Naive thymus-derived CD4-positive, alpha-beta T cell (primary cell): ENCODE results near the gene MYOZ3. TPM values are rescaled to one million over a fixed set of nuclear protein-coding genes. Genes with fewer than 3 reads are reported as not detected.

Experiments used
- ATAC-seq: fragments of 150-1000 bp; cut with Tn5 transposase; 2 replicates; pipeline ENCODE4 v1.10.0; 2021; ENCODE audit warnings: mild to moderate bottlenecking, moderate library complexity
- CTCF ChIA-PET: fragments of 350-600 bp; sonication (Branson Sonifier 250); formaldehyde crosslinking; loops from one replicate; lab custom pipeline; 2021; ENCODE audit warnings: antibody characterized with exemption; lab: Charles Lee
- POLR2A ChIA-PET: fragments of 350-600 bp; sonication (Branson Sonifier 250); formaldehyde crosslinking; loops from one replicate; lab custom pipeline; 2021; ENCODE audit warnings: antibody characterized with exemption, inconsistent platforms; lab: Charles Lee
- DNase-seq, 9 donors: peaks; one replicate each; pipeline versions ENCODE4 v3.0.0 to v3.0.0-alpha.2; 2020 to 2022; ENCODE audit warnings: mixed read lengths in 1 of 9
- H3K27ac ChIP-seq: one replicate; pipeline ENCODE4 v1.7.0; 2013; ENCODE audit warnings: mild to moderate bottlenecking, low read depth, low read length, moderate library complexity
- H3K27me3 ChIP-seq, 2 donors: one replicate each; pipeline ENCODE4 v1.7.0; 2013; ENCODE audit warnings: low read length in 2 of 2, mild to moderate bottlenecking in 2 of 2, moderate library complexity in 2 of 2; ENCODE audit not compliant: control insufficient read depth in 2 of 2, insufficient read depth in 2 of 2
- H3K36me3 ChIP-seq, 3 experiments: 1 replicate in 2 of 3; 2 replicates in 1 of 3; pipeline ENCODE4 v1.7.0; 2013; ENCODE audit warnings: low read length in 3 of 3, mild to moderate bottlenecking in 3 of 3, moderate library complexity in 1 of 3; ENCODE audit not compliant: insufficient read depth in 3 of 3, control insufficient read depth in 2 of 3
- H3K4me1 ChIP-seq, 2 donors: one replicate each; pipeline ENCODE4 v1.7.0; 2013; ENCODE audit warnings: low read length in 2 of 2, mild to moderate bottlenecking in 2 of 2, moderate library complexity in 1 of 2; ENCODE audit not compliant: control insufficient read depth in 2 of 2, insufficient read depth in 2 of 2
- H3K4me3 ChIP-seq: 2 replicates; pipeline ENCODE4 v1.7.0; 2013; ENCODE audit warnings: mild to moderate bottlenecking, low read length
- H3K9me3 ChIP-seq, 3 experiments: 1 replicate in 2 of 3; 2 replicates in 1 of 3; pipeline ENCODE4 v1.7.0; 2013; ENCODE audit warnings: low read length in 3 of 3; ENCODE audit not compliant: control insufficient read depth in 2 of 3
- H3K27ac Mint-ChIP-seq, 9 donors: one replicate each; pipeline ENCODE4 v1.8.0; 2020 to 2022; ENCODE audit warnings: mixed read lengths in 9 of 9, mild to moderate bottlenecking in 8 of 9, moderate library complexity in 5 of 9, inconsistent platforms in 2 of 9
- H3K27me3 Mint-ChIP-seq, 5 donors: one replicate each; pipeline ENCODE4 v1.8.0; 2021 to 2022; ENCODE audit warnings: mixed read lengths in 5 of 5, mild to moderate bottlenecking in 1 of 5
- H3K36me3 Mint-ChIP-seq, 5 donors: one replicate each; pipeline ENCODE4 v1.8.0; 2020 to 2022; ENCODE audit warnings: mixed read lengths in 5 of 5, mild to moderate bottlenecking in 3 of 5, inconsistent platforms in 1 of 5
- H3K4me1 Mint-ChIP-seq, 7 donors: one replicate each; pipeline ENCODE4 v1.8.0; 2020 to 2022; ENCODE audit warnings: mixed read lengths in 7 of 7, mild to moderate bottlenecking in 3 of 7, inconsistent platforms in 1 of 7
- H3K4me3 Mint-ChIP-seq, 10 donors: one replicate each; pipeline ENCODE4 v1.8.0; 2020 to 2022; ENCODE audit warnings: mild to moderate bottlenecking in 10 of 10, mixed read lengths in 10 of 10, moderate library complexity in 6 of 10, inconsistent platforms in 2 of 10
- H3K9me3 Mint-ChIP-seq, 11 donors: one replicate each; pipeline ENCODE4 v1.8.0; 2020 to 2022; ENCODE audit warnings: mixed read lengths in 11 of 11, mild to moderate bottlenecking in 4 of 11, inconsistent platforms in 1 of 11, moderate library complexity in 1 of 11
- intact Hi-C, 2 donors: fragments of 100-400 bp; cut with micrococcal nuclease; formaldehyde crosslinking; loops; one replicate each; pipeline ENCODE4 v1.15.1; 2023
- polyA plus RNA-seq, 2 donors: library from polyadenylated mRNA; unstranded; fragments of 300-500 nt; fragmentation: Illumina TruSeq; gene quantifications; one replicate each; pipeline ENCODE4 v1.2.3, GENCODE V29; 2021
- total RNA-seq, 6 experiments: library from RNA in 5 of 6; stranded (reverse) in 5 of 6; gene quantifications; 1 replicate in 5 of 6; 2 replicates in 1 of 6; pipeline ENCODE4 v1.2.3 and lab custom pipeline; 2021 to 2026

Gene MYOZ3
- total and polyA plus RNA-seq, 7 experiments from 2014 or later: 0.15 TPM; not detected in 6

DNA sequence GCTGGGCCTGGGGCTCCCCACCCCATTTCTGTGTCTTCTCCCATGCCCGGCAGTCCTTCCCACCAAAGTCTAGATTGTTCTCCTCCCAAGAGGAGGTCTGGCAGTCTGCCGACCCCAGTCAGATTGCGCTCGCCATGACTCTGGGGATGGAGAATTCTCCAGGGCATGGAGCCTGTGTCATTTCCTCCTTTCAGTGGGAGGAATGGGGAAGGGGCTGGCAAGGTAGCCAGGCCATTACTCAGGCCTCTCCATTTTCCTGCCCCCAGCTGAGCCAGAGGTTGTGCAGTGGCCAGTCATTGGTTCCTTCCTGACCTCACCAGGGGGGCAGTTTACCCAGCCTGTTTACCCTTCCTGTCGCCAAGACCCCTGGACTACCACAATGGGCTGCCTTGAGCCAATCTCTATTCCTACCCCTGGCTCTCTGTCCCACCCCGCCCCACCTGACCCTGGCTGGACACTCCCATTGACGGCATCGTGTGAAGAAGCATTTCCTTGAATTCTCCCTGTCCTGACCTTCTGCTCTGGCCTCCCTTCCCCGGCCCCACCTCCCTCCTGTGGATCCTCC, 20.0 kb upstream of the MYOZ3 start:
- H3K4me3 ChIP-seq: no peak overlapping the region
- H3K4me1 ChIP-seq: no peaks in the 10 kb centered on the region
- H3K27ac Mint-ChIP-seq: peak overlapping the region in 1 of 9 donors; percentile 41
- DNase-seq (no peak), ATAC-seq (no peak)
- H3K36me3 ChIP-seq: no peaks in the 10 kb centered on the region
- H3K9me3 Mint-ChIP-seq: peaks cover 0 to 2% (median 0%) of the 10 kb centered on the region in 11 donors
- ChIA-PET CTCF (no interaction called here), POLR2A (no interaction called here)
- no peaks in the 10 kb centered on the region for H3K36me3 Mint-ChIP-seq
- intact Hi-C loops: no loop called here
- peaks cover 0 to 13% (median 4%) of the 10 kb centered on the region in 5 donors for H3K27me3 Mint-ChIP-seq
- no peak overlapping the region for H3K27ac ChIP-seq
- H3K27me3 ChIP-seq: no peaks in the 10 kb centered on the region
- H3K4me1 Mint-ChIP-seq: peaks cover 0 to 5% (median 0%) of the 10 kb centered on the region in 7 donors
- H3K9me3 ChIP-seq: no peaks in the 10 kb centered on the region
- H3K4me3 Mint-ChIP-seq: no peak overlapping the region

- CTCF ChIA-PET: no interaction called here
- ATAC-seq (no peak), DNase-seq (no peak)
- peaks cover 0 to 2% (median 0%) of the 10 kb centered on the region in 11 donors for H3K9me3 Mint-ChIP-seq
- POLR2A ChIA-PET: no interaction called here
- no peaks in the 10 kb centered on the region for H3K36me3 ChIP-seq
- no peaks in the 10 kb centered on the region for H3K36me3 Mint-ChIP-seq
- no peak overlapping the region for H3K27ac Mint-ChIP-seq
- peaks cover 0 to 5% (median 0%) of the 10 kb centered on the region in 7 donors for H3K4me1 Mint-ChIP-seq
- H3K9me3 ChIP-seq: no peaks in the 10 kb centered on the region
- H3K4me1 ChIP-seq: no peaks in the 10 kb centered on the region
- intact Hi-C loops: no loop called here
- peaks cover 0 to 8% (median 4%) of the 10 kb centered on the region in 5 donors for H3K27me3 Mint-ChIP-seq
- H3K27ac ChIP-seq: no peak overlapping the region
- H3K4me3 Mint-ChIP-seq: no peak overlapping the region
- no peaks in the 10 kb centered on the region for H3K27me3 ChIP-seq
- no peak overlapping the region for H3K4me3 ChIP-seq
Measured at GRCh38 chr5:150641824-150642566, 19.1 kb upstream of the MYOZ3 start.

DNA sequence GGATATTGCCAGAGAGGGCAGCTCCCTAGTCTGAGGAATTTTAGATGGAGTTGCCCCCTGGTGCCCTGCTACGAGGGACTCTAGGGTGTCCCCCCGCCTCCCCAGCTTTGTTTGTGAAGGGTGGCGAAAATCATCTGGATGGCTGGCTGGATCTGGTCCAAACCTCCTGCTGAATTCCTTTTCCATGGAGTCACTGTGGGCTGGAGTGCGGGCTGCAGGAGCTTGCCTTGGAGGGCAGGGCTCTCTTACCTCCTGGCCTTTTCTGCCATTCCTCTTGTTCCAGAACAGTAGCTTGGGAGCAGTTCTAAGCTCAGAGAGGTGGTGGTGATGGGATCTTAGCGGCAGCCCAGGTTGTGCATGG, 18.5 kb upstream of the MYOZ3 start:
- intact Hi-C loops: no loop called here
- POLR2A ChIA-PET: no interaction called here

GRCh38 chr5:150642991-150643710, 17.9 kb upstream of the MYOZ3 start:
- ChIA-PET CTCF (no interaction called here), POLR2A (no interaction called here)
- H3K27me3 ChIP-seq: no peaks in the 10 kb centered on the region
- Mint-ChIP-seq H3K36me3 (no peaks in the 10 kb centered on the region), H3K27me3 (peaks cover 0 to 5% (median 4%) of the 10 kb centered on the region in 5 donors), H3K4me1 (peaks cover 0 to 4% (median 0%) of the 10 kb centered on the region in 7 donors), H3K9me3 (peaks cover 0 to under 1% (median 0%) of the 10 kb centered on the region in 11 donors), H3K4me3 (no peak overlapping the region), H3K27ac (peak overlapping the region in 1 of 9 donors; percentile 59)
- no peaks in the 10 kb centered on the region for H3K36me3 ChIP-seq
- no peaks in the 10 kb centered on the region for H3K9me3 ChIP-seq
- ATAC-seq: no peak
- H3K27ac ChIP-seq: no peak overlapping the region
- no peak for DNase-seq
- intact Hi-C loops: no loop called here
- no peaks in the 10 kb centered on the region for H3K4me1 ChIP-seq
- H3K4me3 ChIP-seq: no peak overlapping the region

More for the DNA sequence above, 18.5 kb upstream of the MYOZ3 start:
- Histone ChIP-seq H3K9me3 (no peaks in the 10 kb centered on the region), H3K36me3 (no peaks in the 10 kb centered on the region), H3K27me3 (no peaks in the 10 kb centered on the region), H3K4me1 (no peaks in the 10 kb centered on the region), H3K27ac (no peak overlapping the region), H3K4me3 (no peak overlapping the region)
- peak overlapping the region in 1 of 9 donors; percentile 59 for H3K27ac Mint-ChIP-seq
- CTCF ChIA-PET: no interaction called here
- peaks cover 0 to 7% (median 4%) of the 10 kb centered on the region in 5 donors for H3K27me3 Mint-ChIP-seq
- H3K9me3 Mint-ChIP-seq: peaks cover 0 to 2% (median 0%) of the 10 kb centered on the region in 11 donors
- no peak overlapping the region for H3K4me3 Mint-ChIP-seq
- peaks cover 0 to 5% (median 0%) of the 10 kb centered on the region in 7 donors for H3K4me1 Mint-ChIP-seq
- H3K36me3 Mint-ChIP-seq: no peaks in the 10 kb centered on the region
- DNase-seq: no peak
- ATAC-seq: no peak

DNA sequence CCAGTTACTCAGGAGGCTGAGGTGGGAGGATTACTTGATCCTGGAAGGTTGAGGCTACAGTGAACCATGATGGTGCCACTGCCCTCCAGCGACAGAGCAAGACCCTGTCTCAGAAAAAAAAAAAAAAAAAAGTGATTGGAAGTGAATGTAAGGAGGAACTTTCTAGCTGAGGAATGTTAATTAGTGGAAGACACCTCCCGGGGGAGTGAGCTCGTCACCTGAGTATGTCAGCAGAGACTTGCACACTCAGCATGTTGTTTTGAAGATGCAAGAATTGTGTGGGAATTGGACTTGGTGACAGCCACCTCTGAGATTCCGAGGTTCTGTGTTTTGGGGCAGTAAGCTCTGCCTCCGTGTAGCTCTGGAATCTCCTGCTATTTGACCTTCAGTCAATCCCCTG, 17.0 kb upstream of the MYOZ3 start:
- Mint-ChIP-seq H3K4me3 (no peak overlapping the region), H3K4me1 (peaks cover 0 to 3% (median 0%) of the 10 kb centered on the region in 7 donors), H3K9me3 (no peaks in the 10 kb centered on the region), H3K27me3 (peaks cover 0 to 4% (median 3%) of the 10 kb centered on the region in 5 donors), H3K36me3 (no peaks in the 10 kb centered on the region), H3K27ac (no peak overlapping the region)
- H3K27me3 ChIP-seq: no peaks in the 10 kb centered on the region
- no peaks in the 10 kb centered on the region for H3K4me1 ChIP-seq
- intact Hi-C loops: no loop called here
- ChIA-PET CTCF (no interaction called here), POLR2A (no interaction called here)
- ATAC-seq: no peak
- H3K27ac ChIP-seq: no peak overlapping the region
- no peak for DNase-seq
- no peaks in the 10 kb centered on the region for H3K36me3 ChIP-seq
- H3K4me3 ChIP-seq: no peak overlapping the region
- no peaks in the 10 kb centered on the region for H3K9me3 ChIP-seq

GRCh38 chr5:150644514-150644913, 16.5 kb upstream of the MYOZ3 start:
- Mint-ChIP-seq H3K36me3 (no peaks in the 10 kb centered on the region), H3K9me3 (no peaks in the 10 kb centered on the region), H3K27me3 (peaks cover 0 to 4% (median 3%) of the 10 kb centered on the region in 5 donors), H3K27ac (no peak overlapping the region), H3K4me1 (peaks cover 0 to 5% (median 0%) of the 10 kb centered on the region in 7 donors), H3K4me3 (no peak overlapping the region)
- no peaks in the 10 kb centered on the region for H3K4me1 ChIP-seq
- ATAC-seq (no peak), DNase-seq (no peak)
- intact Hi-C loops: no loop called here
- no peaks in the 10 kb centered on the region for H3K9me3 ChIP-seq
- H3K4me3 ChIP-seq: no peak overlapping the region
- no peak overlapping the region for H3K27ac ChIP-seq
- CTCF ChIA-PET: no interaction called here
- H3K36me3 ChIP-seq: no peaks in the 10 kb centered on the region
- POLR2A ChIA-PET: no interaction called here
- H3K27me3 ChIP-seq: no peaks in the 10 kb centered on the region
